T-cell (primary cell): Measurements from ENCODE around the gene KLF11. TPM values are rescaled to one million over a fixed set of nuclear protein-coding genes. Genes with fewer than 3 reads are reported as not detected.
A peak's percentile ranks its signal among the peaks of the same experiment; 100 is the strongest.
"Not testable (repeated sequence)": the region's sequence is repeated elsewhere in the genome, so short reads cannot be mapped to it uniquely, and the experiment has no call there.

Source experiments
- ATAC-seq, 4 experiments: fragments of 200-7000 bp in 3 of 4; fragments of 150-1000 bp in 1 of 4; cut with Tn5 transposase; replicated peaks in 1 of 4; 1 replicate in 3 of 4; 2 replicates in 1 of 4; pipeline ENCODE4 v1.10.0; 2021; ENCODE audit warnings: moderate library complexity in 3 of 4, mild to moderate bottlenecking in 2 of 4, moderate number of reproducible peaks in 1 of 4
- CTCF ChIA-PET, 2 donors: fragments of 300-600 bp; sonication (Branson Sonifier 250); formaldehyde crosslinking; loops; one replicate each; lab custom pipeline; 2022; ENCODE audit warnings: antibody characterized with exemption in 2 of 2; lab: Charles Lee
- POLR2A ChIA-PET, 2 donors: fragments of 300-600 bp; sonication (Branson Sonifier 250); formaldehyde crosslinking; loops; one replicate each; lab custom pipeline; 2022; ENCODE audit warnings: antibody characterized with exemption in 2 of 2; lab: Charles Lee
- DNase-seq, 35 experiments: peaks; one replicate each; pipeline versions ENCODE4 v3.0.0 to v3.0.0-alpha.2; 2013 to 2023
- H3K27ac ChIP-seq: one replicate; pipeline ENCODE4 v1.5.1; 2013; ENCODE audit warnings: low read length
- H3K27me3 ChIP-seq, 2 experiments: replicated peaks in 1 of 2; 1 replicate in 1 of 2; 2 replicates in 1 of 2; pipeline versions ENCODE4 v1.6.1 to v1.7.0; 2013; ENCODE audit warnings: low read length in 1 of 2, mixed read lengths in 1 of 2; ENCODE audit not compliant: control insufficient read depth in 2 of 2, insufficient read depth in 2 of 2; ENCODE audit errors: extremely low read depth in 1 of 2
- H3K36me3 ChIP-seq, 2 donors: 1 replicate in 1 of 2; 2 replicates in 1 of 2; pipeline versions ENCODE4 v1.6.1 to v1.7.0; 2013; ENCODE audit warnings: low read length in 1 of 2; ENCODE audit not compliant: control insufficient read depth in 2 of 2, insufficient read depth in 1 of 2; ENCODE audit errors: extremely low read depth in 1 of 2
- H3K4me1 ChIP-seq, 2 experiments: 1 replicate in 1 of 2; 2 replicates in 1 of 2; pipeline versions ENCODE4 v1.6.1 to v1.7.0; 2013; ENCODE audit warnings: low read length in 2 of 2, mixed read lengths in 1 of 2; ENCODE audit not compliant: insufficient read depth in 2 of 2, control insufficient read depth in 1 of 2; ENCODE audit errors: extremely low read depth in 1 of 2
- H3K4me3 ChIP-seq, 2 donors: 1 replicate in 1 of 2; 2 replicates in 1 of 2; pipeline versions ENCODE4 v1.5.1 to v1.7.0; 2013; ENCODE audit warnings: mild to moderate bottlenecking in 2 of 2, low read length in 1 of 2, moderate library complexity in 1 of 2; ENCODE audit not compliant: control insufficient read depth in 1 of 2; ENCODE audit errors: extremely low read depth in 1 of 2
- H3K9me3 ChIP-seq: 2 replicates; pipeline ENCODE4 v1.7.0; 2013
- H3K27ac Mint-ChIP-seq, 2 donors: one replicate each; pipeline ENCODE4 v1.8.0; 2020 to 2021; ENCODE audit warnings: mild to moderate bottlenecking in 2 of 2, mixed read lengths in 2 of 2
- H3K27me3 Mint-ChIP-seq, 2 donors: one replicate each; pipeline ENCODE4 v1.8.0; 2021 to 2022; ENCODE audit warnings: mixed read lengths in 2 of 2
- H3K36me3 Mint-ChIP-seq: one replicate; pipeline ENCODE4 v1.8.0; 2021; ENCODE audit warnings: mixed read lengths
- H3K4me1 Mint-ChIP-seq, 3 donors: one replicate each; pipeline ENCODE4 v1.8.0; 2020 to 2022; ENCODE audit warnings: mixed read lengths in 3 of 3, mild to moderate bottlenecking in 1 of 3
- H3K4me3 Mint-ChIP-seq, 3 donors: one replicate each; pipeline ENCODE4 v1.8.0; 2020 to 2022; ENCODE audit warnings: mild to moderate bottlenecking in 3 of 3, mixed read lengths in 3 of 3, moderate library complexity in 3 of 3
- H3K9me3 Mint-ChIP-seq, 3 donors: one replicate each; pipeline ENCODE4 v1.8.0; 2020 to 2022; ENCODE audit warnings: mixed read lengths in 3 of 3
- WGBS: methylation state at CpG from one replicate; pipeline ENCODE4 v1.1.5; 2013; ENCODE audit warnings: missing lambda C conversion rate; ENCODE audit not compliant: insufficient coverage; 5-methylcytosine and 5-hydroxymethylcytosine counted together
- total RNA-seq, 35 experiments: library from RNA in 6 of 35; stranded (reverse) in 6 of 35; fragments of 120-200 nt in 1 of 35; gene quantifications; one replicate each; pipeline versions ENCODE4 v1.2.1 to v1.2.4 and lab custom pipeline; 2013 to 2026

KLF11 gene
- total RNA-seq, 5 donors from 2014 or later (not counting 1 experiment from before 2014, with no cell fraction given), result 6.8 to 36.3 (median 10.3) TPM

- Histone ChIP-seq H3K36me3 (no peaks in the 10 kb centered on the region), H3K4me3 (no peak overlapping the region), H3K4me1 (peaks cover 0 to 8% of the 10 kb centered on the region in 2 experiments), H3K9me3 (no peaks in the 10 kb centered on the region), H3K27ac (no peak overlapping the region), H3K27me3 (peaks cover 3 to 69% of the 10 kb centered on the region in 2 experiments)
- H3K4me1 Mint-ChIP-seq, result peaks cover 5 to 6% (median 6%) of the 10 kb centered on the region in 3 donors
- H3K9me3 Mint-ChIP-seq, result no peaks in the 10 kb centered on the region
- peaks cover 66 to 75% of the 10 kb centered on the region in 2 donors for H3K27me3 Mint-ChIP-seq
- no peak overlapping the region for H3K4me3 Mint-ChIP-seq
- H3K27ac Mint-ChIP-seq, result no peak overlapping the region
- no CpG with 5 or more reads among the region's 5 CpGs for WGBS
- DNase-seq (no peak), ATAC-seq (no peak)
- ChIA-PET POLR2A (interaction anchor here in 1 of 2 donors (0.5 kb wide), 1 partner anchor 29 kb away, joined by 4 read pairs; no protein-coding TSS in a partner anchor), CTCF (interaction anchor here (1.3 to 3.0 kb wide), 2 partner anchors 17 to 18 kb away, joined by 5 to 16 read pairs; no protein-coding TSS in a partner anchor)
- no peaks in the 10 kb centered on the region for H3K36me3 Mint-ChIP-seq
These were observed 46.3 kb downstream of the KLF11 start for GRCh38 chr2:10089565-10090190.

- peak overlapping the region; percentile 5 to 25 for H3K4me3 ChIP-seq
- peaks cover 0 to 8% of the 10 kb centered on the region in 2 experiments for H3K4me1 ChIP-seq
- Mint-ChIP-seq H3K27ac (no peak overlapping the region), H3K4me3 (peak overlapping the region; percentile 43 to 79 (median 66)), H3K27me3 (peaks cover 65 to 76% of the 10 kb centered on the region in 2 donors), H3K36me3 (no peaks in the 10 kb centered on the region), H3K9me3 (no peaks in the 10 kb centered on the region), H3K4me1 (peaks cover 5 to 6% (median 6%) of the 10 kb centered on the region in 3 donors)
- ChIA-PET CTCF (interaction anchor here (0.8 to 3.0 kb wide), 3 partner anchors 19 to 318 kb away, joined by 3 to 16 read pairs (median 3); no protein-coding TSS in a partner anchor), POLR2A (no interaction called here)
- H3K36me3 ChIP-seq, result no peaks in the 10 kb centered on the region
- no peaks in the 10 kb centered on the region for H3K9me3 ChIP-seq
- ATAC-seq (peak; percentile 34 to 70 (median 52)), DNase-seq (peak in 11 of 35 experiments; percentile 3 to 40 (median 19))
- H3K27ac ChIP-seq, result no peak overlapping the region
- H3K27me3 ChIP-seq, result peaks cover 3 to 66% of the 10 kb centered on the region in 2 experiments
- WGBS, result 13% methylated on average over 46 of the region's 52 CpGs
These were observed 48.0 kb downstream of the KLF11 start for GRCh38 chr2:10091182-10091888.

- POLR2A ChIA-PET, ATAC-seq, H3K27ac ChIP-seq, H3K4me1 ChIP-seq, DNase-seq, H3K9me3 ChIP-seq, H3K36me3 ChIP-seq, H3K36me3 Mint-ChIP-seq, H3K27ac Mint-ChIP-seq, H3K9me3 Mint-ChIP-seq, H3K4me1 Mint-ChIP-seq: not testable (repeated sequence)
- peaks cover 3 to 66% of the 10 kb centered on the region in 2 experiments for H3K27me3 ChIP-seq
- H3K4me3 ChIP-seq, result peak overlapping the region in 1 of 2 donors; percentile 25
- Mint-ChIP-seq H3K27me3 (peaks cover 65 to 72% of the 10 kb centered on the region in 2 donors), H3K4me3 (peak overlapping the region; percentile 39 to 79 (median 57))
- WGBS, result 100% methylated on average over 1 of the region's 2 CpGs
- CTCF ChIA-PET, result interaction anchor here (0.8 to 3.0 kb wide), 4 partner anchors 17 to 317 kb away, joined by 3 to 16 read pairs (median 3); no protein-coding TSS in a partner anchor
These were observed 48.5 kb downstream of the KLF11 start for GRCh38 chr2:10091889-10092244.

GRCh38 chr2:10094271-10094814 lies 51.0 kb downstream of the KLF11 start:
- Mint-ChIP-seq H3K27ac (no peak overlapping the region), H3K27me3 (peaks cover 59 to 70% of the 10 kb centered on the region in 2 donors), H3K9me3 (no peaks in the 10 kb centered on the region), H3K4me1 (peaks cover 5 to 6% (median 6%) of the 10 kb centered on the region in 3 donors), H3K4me3 (no peak overlapping the region), H3K36me3 (no peaks in the 10 kb centered on the region)
- DNase-seq, result no peak
- no peak overlapping the region for H3K27ac ChIP-seq
- no peaks in the 10 kb centered on the region for H3K36me3 ChIP-seq
- 79% methylated on average over 8 of the region's 13 CpGs for WGBS
- ChIA-PET CTCF (interaction anchor here in 1 of 2 donors (4.2 kb wide), 1 partner anchor 22 kb away, joined by 28 read pairs; no protein-coding TSS in a partner anchor), POLR2A (interaction anchor here in 1 of 2 donors (0.6 kb wide), 1 partner anchor 342 kb away, joined by 3 read pairs; no protein-coding TSS in a partner anchor)
- H3K4me3 ChIP-seq, result no peak overlapping the region
- H3K4me1 ChIP-seq, result peaks cover 0 to 12% of the 10 kb centered on the region in 2 experiments
- no peak for ATAC-seq
- no peaks in the 10 kb centered on the region for H3K9me3 ChIP-seq
- peaks cover 3 to 56% of the 10 kb centered on the region in 2 experiments for H3K27me3 ChIP-seq

GRCh38 chr2:10095175-10095574 lies 51.8 kb downstream of the KLF11 start:
- ATAC-seq (no peak), DNase-seq (no peak)
- H3K9me3 Mint-ChIP-seq, result no peaks in the 10 kb centered on the region
- H3K36me3 Mint-ChIP-seq, result no peaks in the 10 kb centered on the region
- Histone ChIP-seq H3K4me1 (peaks cover 0 to 12% of the 10 kb centered on the region in 2 experiments), H3K4me3 (no peak overlapping the region), H3K27me3 (peaks cover 3 to 60% of the 10 kb centered on the region in 2 experiments), H3K9me3 (no peaks in the 10 kb centered on the region), H3K27ac (no peak overlapping the region), H3K36me3 (no peaks in the 10 kb centered on the region)
- no peak overlapping the region for H3K27ac Mint-ChIP-seq
- POLR2A ChIA-PET, result interaction anchor here in 1 of 2 donors (0.6 kb wide), 1 partner anchor 341 kb away, joined by 3 read pairs; no protein-coding TSS in a partner anchor
- H3K4me3 Mint-ChIP-seq, result no peak overlapping the region
- CTCF ChIA-PET, result interaction anchor here in 1 of 2 donors (0.7 to 4.2 kb wide), 2 partner anchors 23 to 25 kb away, joined by 3 to 28 read pairs; no protein-coding TSS in a partner anchor
- WGBS, result 67% methylated on average over 8 of the region's 9 CpGs
- peaks cover 51 to 62% of the 10 kb centered on the region in 2 donors for H3K27me3 Mint-ChIP-seq
- H3K4me1 Mint-ChIP-seq, result peaks cover 5 to 6% (median 6%) of the 10 kb centered on the region in 3 donors
